Ureter (tissue), 1 donor: ENCODE measurements around the gene CD28. TPM values are rescaled to one million over a fixed set of nuclear protein-coding genes. Genes with fewer than 3 reads are reported as not detected.

Source experiments
- DNase-seq: peaks from one replicate; pipeline ENCODE4 v3.0.0-alpha.2; 2020; ENCODE audit warnings: low spot score
- total RNA-seq: library from RNA; stranded (reverse); gene quantifications from one replicate; pipeline ENCODE4 v1.2.4, GENCODE V29; 2023
- donor health status: DM: yes; HTN: yes; CAD: no.

CD28 gene
- total RNA-seq, result 0.21 TPM

- no peak for DNase-seq
Measured at GRCh38 chr2:203706403-203706802, at the start of gene CD28. Gene CD28 (plus strand): TSS chr2:203706639. CDS start chr2:203706697, 58 bp downstream.

- DNase-seq, result no peak
Measured at GRCh38 chr2:203659331-203660049, 46.9 kb upstream of the CD28 start.

- DNase-seq, result no peak
Measured at GRCh38 chr2:203660465-203660864, 46.0 kb upstream of the CD28 start.

GRCh38 chr2:203661279-203661908 is 45.0 kb upstream of the CD28 start:
- no peak for DNase-seq

GRCh38 chr2:203662487-203662886 is 44.0 kb upstream of the CD28 start:
- DNase-seq, result no peak

GRCh38 chr2:203662951-203663350 is 43.5 kb upstream of the CD28 start:
- no peak for DNase-seq

- peak; percentile 59 for DNase-seq
Measured at GRCh38 chr2:203664029-203664755, 42.2 kb upstream of the CD28 start.

- DNase-seq, result no peak
Measured at GRCh38 chr2:203667838-203668237, 38.6 kb upstream of the CD28 start.

- no peak for DNase-seq
Measured at GRCh38 chr2:203669820-203670219, 36.6 kb upstream of the CD28 start.

GRCh38 chr2:203670939-203671338 is 35.5 kb upstream of the CD28 start:
- no peak for DNase-seq

- DNase-seq, result no peak
Measured at GRCh38 chr2:203671876-203672275, 34.6 kb upstream of the CD28 start.

- DNase-seq, result no peak
Measured at GRCh38 chr2:203672856-203673255, 33.6 kb upstream of the CD28 start.

- DNase-seq, result no peak
Measured at GRCh38 chr2:203673933-203674332, 32.5 kb upstream of the CD28 start.

- DNase-seq, result no peak
Measured at GRCh38 chr2:203675086-203675485, 31.4 kb upstream of the CD28 start.

- no peak for DNase-seq
Measured at GRCh38 chr2:203678971-203679370, 27.5 kb upstream of the CD28 start.

- DNase-seq, result no peak
Measured at GRCh38 chr2:203679401-203679800, 27.0 kb upstream of the CD28 start.

GRCh38 chr2:203681978-203682377 is 24.5 kb upstream of the CD28 start:
- DNase-seq, result no peak

GRCh38 chr2:203682688-203683130 is 23.7 kb upstream of the CD28 start:
- DNase-seq, result no peak

- no peak for DNase-seq
Measured at GRCh38 chr2:203683421-203683820, 23.0 kb upstream of the CD28 start.

- DNase-seq, result no peak
Measured at GRCh38 chr2:203683932-203684556, 22.4 kb upstream of the CD28 start.

GRCh38 chr2:203685081-203685621 is 21.3 kb upstream of the CD28 start:
- no peak for DNase-seq

GRCh38 chr2:203685789-203686420 is 20.5 kb upstream of the CD28 start:
- no peak for DNase-seq
